HL-60 (cell line): ENCODE results near the gene ST6GALNAC6.

Experiments
- CTCF ChIP-seq: IDR thresholded peaks from one replicate; pipeline ENCODE4 v1.5.1; 2011; ENCODE audit warnings: low read length, control low read depth, inconsistent platforms; ENCODE audit not compliant: insufficient read depth
- GABPA ChIP-seq: IDR thresholded peaks from 2 replicates; pipeline ENCODE4 v1.6.1; 2012; ENCODE audit warnings: low read depth
- POLR2AphosphoS5 ChIP-seq: IDR thresholded peaks from 2 replicates; pipeline ENCODE4 v1.6.1; 2012; ENCODE audit warnings: low read depth
- REST ChIP-seq: IDR thresholded peaks from 2 replicates; pipeline ENCODE4 v1.6.1; 2012; ENCODE audit warnings: low read depth; ENCODE audit not compliant: insufficient replicate concordance

GRCh38 chr9:127868278-127868902 is 31.0 kb downstream of the ST6GALNAC6 start:
- no peak for TF ChIP-seq CTCF
- no peak for TF ChIP-seq GABPA
- no peak for TF ChIP-seq REST
- TF ChIP-seq POLR2AphosphoS5: no peak
